ENCODE measurements around the gene ARHGAP28. TPM values are rescaled to one million over a fixed set of nuclear protein-coding genes. Genes with fewer than 3 reads are reported as not detected.

Gene ARHGAP28
- polyA plus RNA-seq, 1 experiment, result 5.3 TPM

GRCh38 chr18:6939972-6940371 is 210.5 kb downstream of the ARHGAP28 start:
- Histone ChIP-seq H3K27me3 (ENCODE audit: control insufficient read depth, insufficient read depth, low read length) (no peaks in the 10 kb centered on the region), H3K36me3 (ENCODE audit: control insufficient read depth, insufficient read depth, low read length) (no peaks in the 10 kb centered on the region), H3K4me3 (ENCODE audit: low read depth, low read length) (no peak overlapping the region)
- POLR2A ChIA-PET, result no interaction called here
- DNase-seq (ENCODE audit: low read depth), result no peak
- CTCF ChIA-PET, result interaction anchor here (1.0 to 2.1 kb wide), 3 partner anchors 20 to 235 kb away, joined by 3 to 10 read pairs (median 3); no protein-coding TSS in a partner anchor
- no peak for TF ChIP-seq CTCF (IDR thresholded peaks at IDR 0.05; ENCODE audit: insufficient read depth, low read depth, low read length)

GRCh38 chr18:6940451-6940850 is 210.9 kb downstream of the ARHGAP28 start:
- ChIA-PET POLR2A (no interaction called here), CTCF (interaction anchor here (1.3 to 2.1 kb wide), 2 partner anchors 21 to 82 kb away, joined by 3 to 10 read pairs; no protein-coding TSS in a partner anchor)
- no peak for TF ChIP-seq CTCF (IDR thresholded peaks at IDR 0.05; ENCODE audit: insufficient read depth, low read depth, low read length)

GRCh38 chr18:6941996-6942395 is 212.5 kb downstream of the ARHGAP28 start:
- CTCF ChIA-PET, result no interaction called here
- DNase-seq (ENCODE audit: low read depth), result no peak
- no peak for TF ChIP-seq CTCF (IDR thresholded peaks at IDR 0.05; ENCODE audit: insufficient read depth, low read depth, low read length)
- Histone ChIP-seq H3K4me3 (ENCODE audit: low read depth, low read length) (no peak overlapping the region), H3K36me3 (ENCODE audit: control insufficient read depth, insufficient read depth, low read length) (no peaks in the 10 kb centered on the region), H3K27me3 (ENCODE audit: control insufficient read depth, insufficient read depth, low read length) (no peaks in the 10 kb centered on the region)
- POLR2A ChIA-PET, result no interaction called here

More at GRCh38 chr18:6940451-6940850, 210.9 kb downstream of the ARHGAP28 start:
- Histone ChIP-seq H3K27me3 (ENCODE audit: control insufficient read depth, insufficient read depth, low read length) (no peaks in the 10 kb centered on the region), H3K36me3 (ENCODE audit: control insufficient read depth, insufficient read depth, low read length) (no peaks in the 10 kb centered on the region), H3K4me3 (ENCODE audit: low read depth, low read length) (no peak overlapping the region)
- DNase-seq (ENCODE audit: low read depth), result no peak

GRCh38 chr18:6942742-6943141 is 213.2 kb downstream of the ARHGAP28 start:
- Histone ChIP-seq H3K27me3 (ENCODE audit: control insufficient read depth, insufficient read depth, low read length) (no peaks in the 10 kb centered on the region), H3K4me3 (ENCODE audit: low read depth, low read length) (no peak overlapping the region), H3K36me3 (ENCODE audit: control insufficient read depth, insufficient read depth, low read length) (no peaks in the 10 kb centered on the region)
- DNase-seq (ENCODE audit: low read depth), result no peak
- TF ChIP-seq CTCF (IDR thresholded peaks at IDR 0.05; ENCODE audit: insufficient read depth, low read depth, low read length), result no peak
- CTCF ChIA-PET, result no interaction called here
- POLR2A ChIA-PET, result no interaction called here

GRCh38 chr18:6943143-6943542 is 213.6 kb downstream of the ARHGAP28 start:
- H3K27me3 ChIP-seq (ENCODE audit: control insufficient read depth, insufficient read depth, low read length), result no peaks in the 10 kb centered on the region
- H3K36me3 ChIP-seq (ENCODE audit: control insufficient read depth, insufficient read depth, low read length), result no peaks in the 10 kb centered on the region
- no peak for TF ChIP-seq CTCF (IDR thresholded peaks at IDR 0.05; ENCODE audit: insufficient read depth, low read depth, low read length)
- H3K4me3 ChIP-seq (ENCODE audit: low read depth, low read length), result no peak overlapping the region
- DNase-seq (ENCODE audit: low read depth), result no peak
- CTCF ChIA-PET, result no interaction called here
- POLR2A ChIA-PET, result no interaction called here

Data from BJ (cell line).